Choroid plexus epithelial cell (primary cell): ENCODE data around the gene SCG2.
"Not testable (repeated sequence)": the region's sequence is repeated elsewhere in the genome, so short reads cannot be mapped to it uniquely, and the experiment has no call there.

Source experiments
- DNase-seq: peaks from one replicate; pipeline ENCODE4 v3.0.0-alpha.2; 2010; ENCODE audit warnings: low read depth
- H3K4me3 ChIP-seq: 2 replicates; pipeline ENCODE4 v1.5.1; 2011; ENCODE audit warnings: low read depth, mild to moderate bottlenecking, control low read depth, low read length, moderate library complexity
- TF ChIP-seq, protein P1 (sequence below): conservative IDR thresholded peaks from 2 replicates; pipeline ENCODE4 v1.5.1; 2011; ENCODE audit warnings: low read depth, mild to moderate bottlenecking, control low read depth, inconsistent platforms, low read length, moderate library complexity

The SCG2 gene

DNA sequence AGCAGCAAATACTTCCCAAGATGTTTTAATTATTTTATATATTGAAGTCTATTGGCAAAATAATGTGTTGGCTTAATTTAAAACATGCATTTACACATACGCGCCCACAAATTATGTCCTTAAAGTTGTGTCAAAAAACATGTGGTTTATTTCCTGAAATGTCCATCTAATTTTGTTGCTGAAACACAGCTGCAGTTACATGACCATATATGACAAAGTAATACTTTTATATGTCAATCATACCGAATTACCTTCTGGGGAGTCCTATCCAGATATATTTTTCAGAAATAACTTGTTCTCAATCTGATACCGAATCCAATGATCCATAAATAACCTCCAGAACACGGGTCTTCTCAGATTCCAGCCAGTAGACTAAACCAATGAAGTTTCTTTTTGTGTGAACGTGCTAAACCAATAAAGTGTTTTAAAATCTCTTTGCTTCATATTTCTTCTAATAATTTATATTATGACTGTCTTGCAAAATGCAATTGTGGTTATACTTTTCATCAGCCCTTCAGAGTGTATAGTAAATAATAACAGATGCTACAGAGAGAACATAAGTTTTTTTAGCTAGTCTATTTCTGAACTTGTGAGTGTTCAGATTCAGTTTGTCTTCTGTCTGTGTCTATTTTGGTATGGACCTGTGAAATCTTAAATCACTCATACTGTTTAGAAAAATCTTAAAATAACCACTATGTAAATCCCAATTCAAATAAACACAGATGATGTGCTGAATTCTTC, 2.4 kb downstream of the SCG2 start:
- H3K4me3 ChIP-seq: peak overlapping the region; percentile 3
- DNase-seq: peak; percentile 62
- TF ChIP-seq, protein P1, sequence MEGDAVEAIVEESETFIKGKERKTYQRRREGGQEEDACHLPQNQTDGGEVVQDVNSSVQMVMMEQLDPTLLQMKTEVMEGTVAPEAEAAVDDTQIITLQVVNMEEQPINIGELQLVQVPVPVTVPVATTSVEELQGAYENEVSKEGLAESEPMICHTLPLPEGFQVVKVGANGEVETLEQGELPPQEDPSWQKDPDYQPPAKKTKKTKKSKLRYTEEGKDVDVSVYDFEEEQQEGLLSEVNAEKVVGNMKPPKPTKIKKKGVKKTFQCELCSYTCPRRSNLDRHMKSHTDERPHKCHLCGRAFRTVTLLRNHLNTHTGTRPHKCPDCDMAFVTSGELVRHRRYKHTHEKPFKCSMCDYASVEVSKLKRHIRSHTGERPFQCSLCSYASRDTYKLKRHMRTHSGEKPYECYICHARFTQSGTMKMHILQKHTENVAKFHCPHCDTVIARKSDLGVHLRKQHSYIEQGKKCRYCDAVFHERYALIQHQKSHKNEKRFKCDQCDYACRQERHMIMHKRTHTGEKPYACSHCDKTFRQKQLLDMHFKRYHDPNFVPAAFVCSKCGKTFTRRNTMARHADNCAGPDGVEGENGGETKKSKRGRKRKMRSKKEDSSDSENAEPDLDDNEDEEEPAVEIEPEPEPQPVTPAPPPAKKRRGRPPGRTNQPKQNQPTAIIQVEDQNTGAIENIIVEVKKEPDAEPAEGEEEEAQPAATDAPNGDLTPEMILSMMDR: no peak

DNA sequence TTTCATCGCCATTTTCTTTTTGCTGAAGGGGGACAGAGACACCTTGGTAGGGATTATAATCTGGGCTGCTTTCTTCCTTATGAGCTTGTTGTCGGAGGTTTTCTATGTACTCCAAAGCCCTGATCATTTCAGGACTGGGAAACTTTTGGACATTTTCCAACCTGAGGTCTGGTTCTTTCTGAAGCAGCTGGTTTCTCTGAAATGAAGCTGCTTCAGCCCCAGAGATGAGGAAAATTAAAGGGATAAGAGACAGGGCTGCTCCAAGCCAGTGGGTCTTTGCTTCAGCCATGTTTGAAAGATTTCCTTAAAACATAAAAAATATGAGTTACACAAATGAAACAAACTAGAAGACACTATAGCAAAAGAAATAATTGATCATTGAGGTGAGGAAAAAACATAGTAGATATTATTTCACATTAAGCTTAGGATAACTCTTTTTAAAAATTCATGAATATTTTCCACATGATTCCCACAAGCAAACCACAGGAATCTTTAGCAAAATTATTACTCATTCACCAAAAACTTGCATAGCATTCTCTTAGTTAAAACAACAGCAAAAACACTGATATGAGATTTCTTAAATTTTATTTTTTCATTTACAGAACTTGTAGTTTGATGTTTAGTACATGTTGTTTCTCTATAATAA, 3.0 kb downstream of the SCG2 start:
- TF ChIP-seq, protein P1: no peak
- peak overlapping the region; percentile 3 for H3K4me3 ChIP-seq
- peak; percentile 95 for DNase-seq

DNA sequence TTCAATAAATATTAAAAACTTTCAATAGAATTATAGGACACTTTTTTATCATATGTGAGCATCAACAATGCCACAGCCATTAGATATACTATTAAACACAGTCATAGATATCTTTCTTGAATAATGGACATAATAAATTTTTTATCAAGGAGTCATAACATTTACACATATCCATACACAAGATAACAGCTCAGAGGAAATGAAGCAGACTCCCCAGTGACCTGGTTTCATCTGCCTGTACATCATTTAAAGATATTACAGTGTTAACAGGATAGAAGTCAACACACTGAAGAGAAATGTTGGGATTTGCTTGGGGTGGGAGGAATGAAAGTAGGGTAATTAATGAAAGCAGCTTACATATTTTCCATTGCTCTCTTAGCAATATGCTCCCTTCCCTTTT, 5.1 kb downstream of the SCG2 start:
- no peak for DNase-seq
- no peak overlapping the region for H3K4me3 ChIP-seq
- TF ChIP-seq, protein P1: no peak

DNA sequence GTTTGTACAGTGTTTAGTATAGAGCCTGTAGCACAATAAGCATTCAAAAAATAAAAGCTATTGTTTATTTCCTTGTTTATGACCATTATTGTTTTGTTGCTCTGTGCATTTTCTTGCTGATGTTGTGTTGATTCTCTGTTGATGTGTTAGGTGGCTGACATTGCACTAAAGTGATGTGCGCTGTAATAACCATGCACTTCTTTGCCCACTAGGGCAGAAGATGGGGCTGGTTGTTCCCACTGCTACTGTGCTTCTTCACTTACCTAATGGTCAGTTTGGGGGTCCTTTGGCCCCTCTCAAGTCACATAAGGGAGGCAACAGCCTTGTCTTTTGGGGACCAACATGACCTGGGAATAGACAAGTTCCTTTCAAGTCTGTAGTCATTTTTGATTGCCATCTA, 6.0 kb downstream of the SCG2 start:
- TF ChIP-seq, protein P1: no peak
- DNase-seq: no peak
- no peak overlapping the region for H3K4me3 ChIP-seq

DNA sequence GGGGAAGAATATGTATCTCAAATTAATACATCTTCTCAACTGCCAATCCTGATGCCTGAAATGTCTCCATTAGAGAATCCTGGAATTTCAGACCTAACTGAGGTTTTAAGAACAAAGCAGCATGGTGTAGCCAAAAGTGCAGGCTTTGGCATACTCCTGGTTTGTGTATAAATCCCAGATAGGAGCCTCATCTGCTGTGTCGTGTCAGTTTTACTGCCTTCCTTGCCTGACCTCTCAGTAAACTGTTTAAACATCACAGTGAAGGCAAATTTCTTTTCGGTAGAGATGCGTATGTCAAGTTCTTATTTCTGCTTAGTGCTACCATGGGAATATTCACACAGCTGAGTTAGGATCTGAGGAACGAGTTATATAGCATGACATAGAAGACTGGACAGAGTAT, 7.3 kb downstream of the SCG2 start:
- no peak for DNase-seq
- no peak overlapping the region for H3K4me3 ChIP-seq
- TF ChIP-seq, protein P1: no peak

DNA sequence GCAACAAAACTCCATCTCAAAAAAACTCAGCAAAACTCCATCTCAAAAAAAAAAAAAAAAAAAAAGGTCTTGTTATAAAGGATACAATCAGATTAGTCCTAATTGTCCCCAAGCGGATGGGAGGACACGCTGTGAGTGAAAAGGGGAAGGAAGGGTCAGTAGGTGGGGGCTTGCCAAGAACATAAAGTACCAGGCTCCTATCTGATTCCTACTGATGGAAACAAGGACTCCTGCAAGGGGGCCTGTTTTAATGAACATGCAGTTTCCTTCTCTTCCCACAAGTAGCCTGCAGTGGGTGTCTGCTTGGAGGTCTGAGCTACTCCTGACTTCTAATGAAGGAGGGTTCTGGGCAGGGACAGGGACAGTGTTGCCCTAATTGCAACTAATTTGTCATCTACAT, 7.9 kb downstream of the SCG2 start:
- TF ChIP-seq, protein P1: no peak
- no peak overlapping the region for H3K4me3 ChIP-seq
- no peak for DNase-seq

GRCh38 chr2:223592689-223593088, 9.5 kb downstream of the SCG2 start:
- not testable (repeated sequence) for DNase-seq, H3K4me3 ChIP-seq
